H1 (cell line): ENCODE data around the gene ZC3H7B. TPM values are rescaled to one million over a fixed set of nuclear protein-coding genes. Genes with fewer than 3 reads are reported as not detected.

Experiments
- CTBP2 ChIP-seq: IDR thresholded peaks from 2 replicates; pipeline ENCODE4 v1.7.0; 2011; ENCODE audit warnings: borderline replicate concordance, mild to moderate bottlenecking, moderate library complexity, mixed read lengths, low read length; ENCODE audit not compliant: insufficient read depth, insufficient read length
- POU5F1 ChIP-seq: IDR thresholded peaks from 2 replicates; pipeline ENCODE4 v1.6.1; 2011; ENCODE audit warnings: low read depth, mild to moderate bottlenecking, low read length, moderate library complexity
- SP2 ChIP-seq: IDR thresholded peaks from 2 replicates; pipeline ENCODE4 v1.6.1; 2012; ENCODE audit warnings: mild to moderate bottlenecking, low read length, inconsistent platforms
- polyA plus RNA-seq, 7 experiments: library from polyadenylated mRNA; depleted of rRNA in 3 of 7; stranded (reverse) in 5 of 7; unstranded in 2 of 7; fragments of >200 nt in 5 of 7; fragments of 200-250 nt in 2 of 7; gene quantifications; 1 replicate in 5 of 7; 2 replicates in 1 of 7; 4 replicates in 1 of 7; pipeline versions ENCODE4 v1.2.1 to v1.2.3, GENCODE V29; 2011 to 2013; ENCODE audit warnings: missing spikeins in 2 of 7, mixed read lengths in 2 of 7
- total RNA-seq: library from RNA; stranded (reverse); fragmentation: NEBNext Ultra II Directional; extraction: Animal tissue kit (Norgen Biotek cat#: 25700); gene quantifications from 2 replicates; pipeline ENCODE4 v1.2.1, GENCODE V29; 2021
- TF ChIP-seq, protein P1 (sequence below), 3 experiments: IDR thresholded peaks; 1 replicate in 2 of 3; 2 replicates in 1 of 3; pipeline versions ENCODE4 v1.5.1 to v1.6.1; 2011; ENCODE audit warnings: low read length in 3 of 3, mild to moderate bottlenecking in 3 of 3, inconsistent platforms in 2 of 3, low read depth in 1 of 3, moderate library complexity in 1 of 3; ENCODE audit not compliant: insufficient read depth in 1 of 3; ENCODE audit errors: control extremely low read depth in 1 of 3

The ZC3H7B gene
- total and polyA plus RNA-seq, 2 of the 8 experiments (the other 6 are each of a cell fraction or from before 2014, with no cell fraction given) = 35.5 to 78.6 TPM

DNA sequence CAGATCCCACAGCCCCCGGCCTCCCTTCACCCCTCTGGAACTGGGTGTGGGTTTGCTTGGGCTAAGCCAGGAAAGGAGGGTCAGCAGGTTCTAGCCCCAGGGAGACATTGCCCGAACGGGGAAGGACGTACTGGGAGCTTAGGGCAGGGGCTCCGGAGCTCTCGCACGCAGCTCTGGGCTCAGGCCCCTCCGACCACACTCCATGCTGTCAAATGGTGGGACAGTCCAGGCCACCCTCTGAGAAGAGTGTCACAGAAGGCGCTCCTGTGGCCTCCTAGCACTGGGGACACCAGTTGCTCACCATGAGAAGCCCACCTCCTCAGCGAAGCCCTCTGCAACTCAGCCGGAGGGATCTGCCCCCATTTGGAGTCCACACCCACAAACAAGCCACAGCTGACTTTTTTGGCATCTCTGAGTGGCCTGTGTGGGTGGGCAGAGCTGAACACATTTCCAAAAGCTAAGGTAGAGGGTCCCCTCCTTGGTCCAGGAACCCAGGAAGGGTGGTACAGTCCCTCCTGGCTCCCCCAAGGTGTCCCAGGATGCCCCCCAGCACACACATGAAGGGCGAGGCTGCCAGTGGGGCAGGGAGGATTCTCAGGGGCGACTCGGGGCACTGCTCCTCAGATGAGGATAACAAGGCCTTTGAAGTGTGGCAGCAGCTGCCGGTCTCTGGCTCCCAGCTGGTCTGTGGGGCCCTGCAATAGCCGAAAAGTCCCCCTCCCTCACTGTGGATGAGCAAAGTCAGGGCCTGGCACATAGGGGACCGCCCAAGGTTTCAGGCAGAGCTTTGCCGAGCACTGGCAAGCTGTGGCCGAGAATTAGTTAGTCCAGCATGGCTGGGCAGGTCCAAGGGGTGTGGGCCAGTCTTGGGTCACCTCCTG is 67.5 kb downstream of the ZC3H7B start (continued):
- TF ChIP-seq, protein P1, sequence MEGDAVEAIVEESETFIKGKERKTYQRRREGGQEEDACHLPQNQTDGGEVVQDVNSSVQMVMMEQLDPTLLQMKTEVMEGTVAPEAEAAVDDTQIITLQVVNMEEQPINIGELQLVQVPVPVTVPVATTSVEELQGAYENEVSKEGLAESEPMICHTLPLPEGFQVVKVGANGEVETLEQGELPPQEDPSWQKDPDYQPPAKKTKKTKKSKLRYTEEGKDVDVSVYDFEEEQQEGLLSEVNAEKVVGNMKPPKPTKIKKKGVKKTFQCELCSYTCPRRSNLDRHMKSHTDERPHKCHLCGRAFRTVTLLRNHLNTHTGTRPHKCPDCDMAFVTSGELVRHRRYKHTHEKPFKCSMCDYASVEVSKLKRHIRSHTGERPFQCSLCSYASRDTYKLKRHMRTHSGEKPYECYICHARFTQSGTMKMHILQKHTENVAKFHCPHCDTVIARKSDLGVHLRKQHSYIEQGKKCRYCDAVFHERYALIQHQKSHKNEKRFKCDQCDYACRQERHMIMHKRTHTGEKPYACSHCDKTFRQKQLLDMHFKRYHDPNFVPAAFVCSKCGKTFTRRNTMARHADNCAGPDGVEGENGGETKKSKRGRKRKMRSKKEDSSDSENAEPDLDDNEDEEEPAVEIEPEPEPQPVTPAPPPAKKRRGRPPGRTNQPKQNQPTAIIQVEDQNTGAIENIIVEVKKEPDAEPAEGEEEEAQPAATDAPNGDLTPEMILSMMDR (IDR thresholded peaks at IDR 0.05; ENCODE audit: control extremely low read depth in 1 of 3, insufficient read depth in 1 of 3, low read depth in 1 of 3, low read length in 3 of 3) = no peak
- TF ChIP-seq CTBP2 (no peak), SP2 (no peak), POU5F1 (no peak)
